PC-9 (cell line): Measurements from ENCODE around the gene ATP10A. TPM values are rescaled to one million over a fixed set of nuclear protein-coding genes. Genes with fewer than 3 reads are reported as not detected.
A peak's percentile ranks its signal among the peaks of the same experiment; 100 is the strongest.

Source experiments
- BruUV-seq: library from RNA; stranded (reverse); fragments of 400-500 nt; replicated peaks from 2 replicates; lab custom pipeline; 2021; lab: Mats Ljungman, UMichigan
- CTCF ChIA-PET: fragments of 300-600 bp; sonication (Branson Sonifier 250); formaldehyde crosslinking; loops from one replicate; lab custom pipeline; 2022; ENCODE audit warnings: antibody characterized with exemption; lab: Charles Lee
- POLR2A ChIA-PET: fragments of 300-600 bp; sonication (Branson Sonifier 250); formaldehyde crosslinking; loops from one replicate; lab custom pipeline; 2022; ENCODE audit warnings: antibody characterized with exemption; ENCODE audit not compliant: unreplicated experiment; lab: Charles Lee
- DNase-seq, 2 experiments: peaks; one replicate each; pipeline versions ENCODE4 v3.0.0 to v3.0.0-alpha.2; 2015 to 2022; ENCODE audit warnings: mixed read lengths in 1 of 2
- H2AFZ ChIP-seq: fragments of 200-600 bp; sonication (generic); 2 replicates; pipeline ENCODE4 v1.8.1; 2017; ENCODE audit warnings: antibody characterized with exemption
- H3F3A ChIP-seq: fragments of 200-600 bp; sonication (generic); 2 replicates; pipeline ENCODE4 v1.8.1; 2017; ENCODE audit warnings: antibody characterized with exemption, mild to moderate bottlenecking, low read depth; ENCODE audit not compliant: insufficient read depth
- H3K27ac ChIP-seq: fragments of 200-600 bp; sonication (generic); 2 replicates; pipeline ENCODE4 v1.6.1; 2016; ENCODE audit warnings: mixed run types
- H3K27me3 ChIP-seq: fragments of 200-600 bp; sonication (generic); 2 replicates; pipeline ENCODE4 v1.6.1; 2016; ENCODE audit warnings: low read depth, mixed run types; ENCODE audit not compliant: insufficient read depth
- H3K36me3 ChIP-seq: fragments of 200-600 bp; sonication (generic); 2 replicates; pipeline ENCODE4 v1.6.1; 2016; ENCODE audit warnings: low read depth, mixed run types
- H3K4me1 ChIP-seq: fragments of 200-600 bp; sonication (generic); replicated peaks from 2 replicates; pipeline ENCODE4 v1.6.1; 2016; ENCODE audit warnings: mixed run types; ENCODE audit not compliant: insufficient read depth
- H3K4me2 ChIP-seq: fragments of 200-600 bp; sonication (generic); 2 replicates; pipeline ENCODE4 v1.6.1; 2017; ENCODE audit warnings: mixed run types
- H3K4me3 ChIP-seq: fragments of 200-600 bp; sonication (generic); 2 replicates; pipeline ENCODE4 v1.6.1; 2016; ENCODE audit warnings: mixed run types
- H3K79me2 ChIP-seq: fragments of 200-600 bp; sonication (generic); 2 replicates; pipeline ENCODE4 v1.6.1; 2017; ENCODE audit warnings: low read depth, mixed run types
- H3K9me2 ChIP-seq: fragments of 200-600 bp; sonication (generic); 2 replicates; pipeline ENCODE4 v1.8.1; 2017; ENCODE audit warnings: mild to moderate bottlenecking; ENCODE audit not compliant: insufficient read depth
- H3K9me3 ChIP-seq: fragments of 200-600 bp; sonication (generic); 2 replicates; pipeline ENCODE4 v1.8.1; 2016; ENCODE audit warnings: low read depth; ENCODE audit not compliant: insufficient read depth
- H4K20me1 ChIP-seq: fragments of 200-600 bp; sonication (generic); 2 replicates; pipeline ENCODE4 v1.8.1; 2017; ENCODE audit not compliant: insufficient read depth
- CTCF ChIP-seq: fragments of 200-600 bp; sonication (generic); conservative IDR thresholded peaks from 2 replicates; pipeline ENCODE4 v1.6.1; 2017; ENCODE audit warnings: mixed run types, antibody characterized with exemption, mild to moderate bottlenecking, moderate library complexity
- EZH2 ChIP-seq: fragments of 200-600 bp; sonication (generic); IDR thresholded peaks from 2 replicates; pipeline ENCODE4 v1.8.0; 2017; ENCODE audit warnings: antibody characterized with exemption, low read depth
- intact Hi-C: fragments of 100-400 bp; cut with micrococcal nuclease; formaldehyde crosslinking; loops from one replicate; pipeline ENCODE4 v1.10.0; 2022; ENCODE audit not compliant: unreplicated experiment
- total RNA-seq: library from RNA; stranded (reverse); gene quantifications from 2 replicates; pipeline ENCODE4 v1.2.3, GENCODE V29; 2021

The ATP10A gene
- total RNA-seq, 1 experiment from 2014 or later = not detected

- Histone ChIP-seq H3K4me3 (no peak overlapping the region), H3K79me2 (no peaks in the 10 kb centered on the region), H3F3A (no peaks in the 10 kb centered on the region), H3K9me2 (no peaks in the 10 kb centered on the region), H3K36me3 (no peaks in the 10 kb centered on the region), H3K27ac (no peak overlapping the region), H3K4me2 (no peak overlapping the region), H4K20me1 (no peaks in the 10 kb centered on the region), H3K9me3 (no peaks in the 10 kb centered on the region), H3K27me3 (peaks cover 39% of the 10 kb centered on the region), H2AFZ (no peak overlapping the region), H3K4me1 (no peaks in the 10 kb centered on the region)
- ChIA-PET CTCF (no interaction called here), POLR2A (no interaction called here)
- intact Hi-C loops = no loop called here
- BruUV-seq = no TSS peak
- DNase-seq = no peak
- TF ChIP-seq EZH2 (no peak), CTCF (no peak)
These were observed 152.0 kb downstream of the ATP10A start for GRCh38 chr15:25711164-25711563.

- ChIA-PET POLR2A (interaction anchor here (0.5 kb wide), 1 partner anchor 1815 kb away, joined by 16 read pairs; no protein-coding TSS in a partner anchor), CTCF (interaction anchor here (0.6 kb wide), 1 partner anchor 8 kb away, joined by 3 read pairs; no protein-coding TSS in a partner anchor)
- Histone ChIP-seq H3K27ac (no peak overlapping the region), H3K9me3 (no peaks in the 10 kb centered on the region), H2AFZ (no peak overlapping the region), H3K4me2 (no peak overlapping the region), H3K79me2 (no peaks in the 10 kb centered on the region), H3K36me3 (no peaks in the 10 kb centered on the region), H3K9me2 (no peaks in the 10 kb centered on the region), H3K4me1 (no peaks in the 10 kb centered on the region), H3F3A (no peaks in the 10 kb centered on the region), H4K20me1 (no peaks in the 10 kb centered on the region), H3K27me3 (peaks cover 41% of the 10 kb centered on the region), H3K4me3 (no peak overlapping the region)
- BruUV-seq = no TSS peak
- intact Hi-C loops = no loop called here
- peak; percentile 60 for TF ChIP-seq CTCF
- no peak for TF ChIP-seq EZH2
- peak in 1 of 2 experiments; percentile 20 for DNase-seq
These were observed 152.9 kb downstream of the ATP10A start for GRCh38 chr15:25710184-25710583.

GRCh38 chr15:25709437-25710159, 153.5 kb downstream of the ATP10A start:
- H3K4me1 ChIP-seq = no peaks in the 10 kb centered on the region
- no peaks in the 10 kb centered on the region for H3K36me3 ChIP-seq
- no peaks in the 10 kb centered on the region for H3K79me2 ChIP-seq
- no peaks in the 10 kb centered on the region for H4K20me1 ChIP-seq
- no peaks in the 10 kb centered on the region for H3F3A ChIP-seq
- H3K9me3 ChIP-seq = no peaks in the 10 kb centered on the region
- H3K4me3 ChIP-seq = no peak overlapping the region
- no peak for TF ChIP-seq CTCF
- TF ChIP-seq EZH2 = no peak
- no peak overlapping the region for H3K4me2 ChIP-seq
- no peak for DNase-seq
- no TSS peak for BruUV-seq
- intact Hi-C loops = no loop called here
- no peak overlapping the region for H2AFZ ChIP-seq
- ChIA-PET POLR2A (no interaction called here), CTCF (no interaction called here)
- peaks cover 37% of the 10 kb centered on the region for H3K27me3 ChIP-seq
- H3K9me2 ChIP-seq = no peaks in the 10 kb centered on the region
- H3K27ac ChIP-seq = no peak overlapping the region
